Spleen (tissue), 7 donors: ENCODE measurements around the gene RSPH1.
"Not testable (repeated sequence)": the region's sequence is repeated elsewhere in the genome, so short reads cannot be mapped to it uniquely, and the experiment has no call there.

ENCODE experiments used
- CTCF ChIP-seq, 11 experiments: fragments of 200-600 bp in 7 of 11; fragments of 450-650 bp in 4 of 11; sonication (generic) in 4 of 11; IDR thresholded peaks in 8 of 11; conservative IDR thresholded peaks in 3 of 11; 1 replicate in 7 of 11; 2 replicates in 4 of 11; pipeline versions ENCODE4 v1.4.0 to v1.8.0; 2016 to 2021; ENCODE audit warnings: antibody characterized with exemption in 11 of 11, inconsistent platforms in 4 of 11, mild to moderate bottlenecking in 1 of 11
- POLR2A ChIP-seq, 3 donors: fragments of 450-650 bp; IDR thresholded peaks; one replicate each; pipeline ENCODE4 v1.5.1; 2017; ENCODE audit warnings: antibody characterized with exemption in 3 of 3, mild to moderate bottlenecking in 1 of 3
- POLR2AphosphoS5 ChIP-seq, 3 donors: sonication (generic); formaldehyde crosslinking; IDR thresholded peaks; one replicate each; pipeline ENCODE4 v1.5.1; 2017; ENCODE audit warnings: antibody characterized with exemption in 3 of 3
- donor health status: DM: no; HTN: no; CAD: no; lungs with moderate emphysema.
- donor health status: DM: no; HTN: no; CAD: no.
- donor health status: DM: no; HTN: no; CAD: no.

- TF ChIP-seq POLR2A (IDR thresholded peaks at IDR 0.05); CTCF (IDR thresholded peaks at IDR 0.05 in 8 of 11, conservative IDR thresholded peaks at IDR 0.05 in 3 of 11); POLR2AphosphoS5 (IDR thresholded peaks at IDR 0.05): not testable (repeated sequence)
Measured at GRCh38 chr21:42469726-42470125, 26.3 kb downstream of the RSPH1 start.
